ENCODE data around the gene JPH3.

- TF ChIP-seq EZH2 (IDR thresholded peaks at IDR 0.05; ENCODE audit: borderline replicate concordance, low read depth, low read length, poor library complexity, severe bottlenecking) = no peak
- TF ChIP-seq CTCF (conservative IDR thresholded peaks at IDR 0.05; ENCODE audit: low read depth, low read length) = no peak
These were observed 81.9 kb downstream of the JPH3 start for GRCh38 chr16:87684106-87684677.

Data from A673 (cell line).